Ascending aorta (tissue), 2 donors: ENCODE results near the gene SAMD14. TPM values are rescaled to one million over a fixed set of nuclear protein-coding genes. Genes with fewer than 3 reads are reported as not detected.

Source experiments
- DNase-seq, 2 donors: peaks; one replicate each; pipeline ENCODE4 v3.0.0-alpha.2; 2019; ENCODE audit warnings: low spot score in 2 of 2
- H3K27ac ChIP-seq, 2 donors: fragments of 200-600 bp; sonication (generic); one replicate each; pipeline ENCODE4 v1.5.1; 2016 to 2017; ENCODE audit warnings: mild to moderate bottlenecking in 1 of 2
- H3K27me3 ChIP-seq: fragments of 200-600 bp; sonication (generic); one replicate; pipeline ENCODE4 v1.5.1; 2017
- H3K36me3 ChIP-seq, 2 donors: fragments of 200-600 bp; sonication (generic); one replicate each; pipeline ENCODE4 v1.5.1; 2016
- H3K4me1 ChIP-seq, 2 donors: fragments of 200-600 bp; sonication (generic); one replicate each; pipeline ENCODE4 v1.5.1; 2016 to 2017; ENCODE audit warnings: mild to moderate bottlenecking in 1 of 2
- H3K4me3 ChIP-seq, 2 donors: fragments of 200-600 bp; sonication (generic); one replicate each; pipeline ENCODE4 v1.5.1; 2016 to 2017; ENCODE audit warnings: mild to moderate bottlenecking in 1 of 2
- H3K9me3 ChIP-seq, 2 donors: fragments of 200-600 bp; sonication (generic); one replicate each; pipeline ENCODE4 v1.5.1; 2016
- CTCF ChIP-seq, 3 experiments: fragments of 200-600 bp in 2 of 3; fragments of 450-650 bp in 1 of 3; sonication (generic) in 2 of 3; IDR thresholded peaks; one replicate each; pipeline ENCODE4 v1.5.1; 2016 to 2019; ENCODE audit warnings: antibody characterized with exemption in 3 of 3, mild to moderate bottlenecking in 1 of 3, moderate library complexity in 1 of 3
- intact Hi-C: fragments of 100-400 bp; cut with DNase I; formaldehyde crosslinking; loops from one replicate; pipeline ENCODE4 v1.15.1; 2023
- total RNA-seq: library from RNA; depleted of rRNA; stranded (reverse); fragments of >200 nt; gene quantifications from one replicate; pipeline ENCODE4 v1.1.0, GENCODE V29; 2016

SAMD14 gene
- total RNA-seq, 1 donor from 2014 or later, result 3.2 TPM

- no peak overlapping the region for H3K4me3 ChIP-seq
- H3K9me3 ChIP-seq, result no peaks in the 10 kb centered on the region
- no peak for DNase-seq
- no peak for TF ChIP-seq CTCF (IDR thresholded peaks at IDR 0.05)
- H3K36me3 ChIP-seq, result peaks cover 38 to 45% of the 10 kb centered on the region in 2 donors
- intact Hi-C loops, result no loop called here
- no peaks in the 10 kb centered on the region for H3K27me3 ChIP-seq
- peaks cover 6 to 14% of the 10 kb centered on the region in 2 donors for H3K4me1 ChIP-seq
- peak overlapping the region in 1 of 2 donors; percentile 73 for H3K27ac ChIP-seq
These were observed 36.7 kb downstream of the SAMD14 start for GRCh38 chr17:50093246-50093645.

DNA sequence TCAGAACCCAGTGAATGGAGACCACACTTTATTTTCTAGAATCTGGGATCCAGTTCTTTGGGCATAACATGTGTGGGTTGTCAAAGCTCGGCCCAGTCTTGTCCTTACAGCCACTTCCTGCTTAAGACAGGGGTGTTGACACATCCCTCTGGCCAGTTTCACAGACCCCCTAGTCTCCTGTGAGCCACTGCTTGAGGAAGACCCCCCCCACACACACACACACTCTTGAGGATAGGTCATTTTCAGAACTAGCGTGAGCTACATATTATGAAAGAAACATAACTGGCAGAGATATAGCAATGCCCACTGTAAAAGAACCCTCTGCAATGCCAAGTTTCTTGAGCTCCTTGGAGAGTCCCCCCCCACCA lies 38.1 kb downstream of the SAMD14 start:
- H3K4me3 ChIP-seq, result no peak overlapping the region
- no peak for TF ChIP-seq CTCF (IDR thresholded peaks at IDR 0.05)
- intact Hi-C loops, result no loop called here
- no peaks in the 10 kb centered on the region for H3K9me3 ChIP-seq
- peaks cover 39 to 46% of the 10 kb centered on the region in 2 donors for H3K36me3 ChIP-seq
- peak overlapping the region; percentile 6 to 7 for H3K27ac ChIP-seq
- DNase-seq, result no peak
- H3K4me1 ChIP-seq, result peaks cover 6 to 11% of the 10 kb centered on the region in 2 donors
- H3K27me3 ChIP-seq, result no peaks in the 10 kb centered on the region

GRCh38 chr17:50090971-50091917 lies 38.7 kb downstream of the SAMD14 start:
- TF ChIP-seq CTCF (IDR thresholded peaks at IDR 0.05), result no peak
- no peak overlapping the region for H3K4me3 ChIP-seq
- no peaks in the 10 kb centered on the region for H3K27me3 ChIP-seq
- intact Hi-C loops, result no loop called here
- H3K36me3 ChIP-seq, result peaks cover 39 to 52% of the 10 kb centered on the region in 2 donors
- peak overlapping the region; percentile 6 to 7 for H3K27ac ChIP-seq
- H3K4me1 ChIP-seq, result peaks cover 3 to 6% of the 10 kb centered on the region in 2 donors
- DNase-seq, result no peak
- no peaks in the 10 kb centered on the region for H3K9me3 ChIP-seq

DNA sequence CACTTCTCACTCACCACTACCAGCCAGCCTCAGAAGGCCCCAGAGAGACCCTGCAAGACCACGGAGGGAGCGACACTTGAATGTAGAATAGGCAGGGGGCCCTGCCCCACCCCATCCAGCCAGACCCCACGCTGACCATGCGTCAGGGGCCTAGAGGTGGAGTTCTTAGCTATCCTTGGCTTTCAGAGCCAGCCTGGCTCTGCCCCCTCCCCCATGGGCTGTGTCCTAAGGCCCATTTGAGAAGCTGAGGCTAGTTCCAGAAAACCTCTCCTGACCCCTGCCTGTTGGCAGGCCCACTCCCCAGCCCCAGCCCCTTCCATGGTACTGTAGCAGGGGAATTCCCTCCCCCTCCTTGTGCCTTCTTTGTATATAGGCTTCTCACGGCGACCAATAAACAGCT lies 39.9 kb downstream of the SAMD14 start:
- Histone ChIP-seq H3K36me3 (peaks cover 39 to 52% of the 10 kb centered on the region in 2 donors), H3K4me3 (no peak overlapping the region), H3K4me1 (no peaks in the 10 kb centered on the region), H3K9me3 (no peaks in the 10 kb centered on the region), H3K27me3 (no peaks in the 10 kb centered on the region), H3K27ac (no peak overlapping the region)
- TF ChIP-seq CTCF (IDR thresholded peaks at IDR 0.05), result no peak
- no peak for DNase-seq
- intact Hi-C loops, result no loop called here

GRCh38 chr17:50088952-50089825 lies 40.8 kb downstream of the SAMD14 start:
- TF ChIP-seq CTCF (IDR thresholded peaks at IDR 0.05), result no peak
- H3K4me1 ChIP-seq, result no peaks in the 10 kb centered on the region
- no peak overlapping the region for H3K4me3 ChIP-seq
- no peaks in the 10 kb centered on the region for H3K27me3 ChIP-seq
- no peak overlapping the region for H3K27ac ChIP-seq
- DNase-seq, result no peak
- intact Hi-C loops, result no loop called here
- no peaks in the 10 kb centered on the region for H3K9me3 ChIP-seq
- peaks cover 39 to 52% of the 10 kb centered on the region in 2 donors for H3K36me3 ChIP-seq
